ENCODE data around the gene TTC24. TPM values are rescaled to one million over a fixed set of nuclear protein-coding genes. Genes with fewer than 3 reads are reported as not detected.

TTC24 gene
- total RNA-seq, 1 donor from 2014 or later, result not detected

DNA sequence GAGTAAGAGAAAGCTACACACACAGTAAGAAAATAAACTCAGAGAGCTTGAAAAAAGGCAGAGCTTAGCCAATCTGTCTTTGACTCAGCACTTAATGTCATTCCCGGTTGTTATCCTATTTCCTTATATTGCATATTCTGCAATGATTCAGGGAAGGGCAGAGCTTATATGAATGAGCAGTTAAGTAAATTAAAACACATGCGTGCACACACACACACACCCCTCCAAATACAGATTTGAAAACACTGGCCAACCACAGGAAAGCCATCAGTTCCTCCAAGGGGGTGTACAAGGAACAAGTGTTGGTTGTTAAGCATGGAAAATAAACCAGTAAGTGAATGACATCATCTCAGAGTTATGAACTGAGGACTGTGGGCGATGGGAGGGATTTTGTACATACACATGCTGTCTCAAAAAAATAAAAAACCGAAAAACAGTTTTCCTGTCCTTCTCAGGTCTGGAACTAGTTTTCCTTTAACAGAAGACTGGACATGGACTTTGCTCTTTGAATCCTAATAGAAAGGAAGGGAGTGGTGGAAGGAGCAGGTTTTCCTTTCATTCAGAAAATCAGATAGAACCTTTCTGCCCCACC is 8.2 kb upstream of the TTC24 start:
- H3K4me1 ChIP-seq, result peaks cover 12% of the 10 kb centered on the region
- no peak for DNase-seq (ENCODE audit: extremely low spot score in 2 of 2)
- no peak overlapping the region for H3K27ac ChIP-seq
- TF ChIP-seq POLR2AphosphoS5 (IDR thresholded peaks at IDR 0.05; ENCODE audit: insufficient read depth in 1 of 2, low read depth in 1 of 2), result no peak
- TF ChIP-seq, protein P1, sequence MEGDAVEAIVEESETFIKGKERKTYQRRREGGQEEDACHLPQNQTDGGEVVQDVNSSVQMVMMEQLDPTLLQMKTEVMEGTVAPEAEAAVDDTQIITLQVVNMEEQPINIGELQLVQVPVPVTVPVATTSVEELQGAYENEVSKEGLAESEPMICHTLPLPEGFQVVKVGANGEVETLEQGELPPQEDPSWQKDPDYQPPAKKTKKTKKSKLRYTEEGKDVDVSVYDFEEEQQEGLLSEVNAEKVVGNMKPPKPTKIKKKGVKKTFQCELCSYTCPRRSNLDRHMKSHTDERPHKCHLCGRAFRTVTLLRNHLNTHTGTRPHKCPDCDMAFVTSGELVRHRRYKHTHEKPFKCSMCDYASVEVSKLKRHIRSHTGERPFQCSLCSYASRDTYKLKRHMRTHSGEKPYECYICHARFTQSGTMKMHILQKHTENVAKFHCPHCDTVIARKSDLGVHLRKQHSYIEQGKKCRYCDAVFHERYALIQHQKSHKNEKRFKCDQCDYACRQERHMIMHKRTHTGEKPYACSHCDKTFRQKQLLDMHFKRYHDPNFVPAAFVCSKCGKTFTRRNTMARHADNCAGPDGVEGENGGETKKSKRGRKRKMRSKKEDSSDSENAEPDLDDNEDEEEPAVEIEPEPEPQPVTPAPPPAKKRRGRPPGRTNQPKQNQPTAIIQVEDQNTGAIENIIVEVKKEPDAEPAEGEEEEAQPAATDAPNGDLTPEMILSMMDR (IDR thresholded peaks at IDR 0.05), result no peak
- TF ChIP-seq POLR2A (IDR thresholded peaks at IDR 0.05), result no peak
- intact Hi-C loops (cut with DNase I), result no loop called here
- H3K9me3 ChIP-seq, result no peaks in the 10 kb centered on the region
- H3K27me3 ChIP-seq, result no peaks in the 10 kb centered on the region
- no peak overlapping the region for H3K4me3 ChIP-seq
- H3K36me3 ChIP-seq, result no peaks in the 10 kb centered on the region

DNA sequence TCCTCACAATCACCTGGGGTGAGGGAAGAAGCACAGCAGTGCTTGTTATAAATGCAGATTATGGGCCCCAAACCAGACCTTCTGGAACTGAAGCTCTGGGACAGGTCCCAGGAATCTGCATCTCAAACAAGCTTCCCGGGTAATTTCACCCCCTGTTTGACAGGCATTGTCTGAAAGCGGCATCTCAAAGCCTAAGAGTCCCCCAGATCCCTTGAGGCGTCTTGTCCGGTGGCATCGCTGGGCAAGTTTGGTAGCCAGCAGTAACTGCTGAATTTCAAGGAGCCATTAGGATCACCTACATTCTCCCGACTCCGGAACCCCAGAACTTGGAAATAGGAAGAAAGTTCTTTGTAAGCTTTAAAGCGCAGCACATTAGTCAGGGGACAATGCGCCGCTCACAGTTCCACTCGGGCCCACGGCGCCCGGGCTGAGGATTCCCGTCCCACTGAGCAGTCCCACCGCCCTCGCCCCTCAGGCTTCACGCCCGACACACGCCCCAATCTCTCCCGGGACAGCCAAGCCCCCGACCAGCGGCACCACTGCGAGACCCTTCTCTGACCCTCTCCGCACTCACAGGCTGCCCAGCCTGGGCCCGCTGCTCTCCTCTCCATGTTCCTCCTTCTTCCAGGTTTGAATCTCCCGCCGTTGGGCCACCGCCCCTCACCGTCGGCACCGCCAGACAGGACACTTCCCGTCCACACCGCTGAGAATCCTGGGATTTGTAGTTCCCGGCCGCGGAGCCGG is 7.4 kb upstream of the TTC24 start, which contains the start of gene IQGAP3:
Gene IQGAP3 (minus strand): TSS at position 647 of the 744 bp plus-strand sequence. CDS start 36 bp downstream, at position 611.
- no peaks in the 10 kb centered on the region for H3K27me3 ChIP-seq
- H3K4me1 ChIP-seq, result peaks cover 12% of the 10 kb centered on the region
- no peaks in the 10 kb centered on the region for H3K9me3 ChIP-seq
- peak within 1 kb of the TSS; percentile 35 to 45 for H3K4me3 ChIP-seq
- TF ChIP-seq POLR2AphosphoS5 (IDR thresholded peaks at IDR 0.05; ENCODE audit: insufficient read depth in 1 of 2, low read depth in 1 of 2), result peak; percentile 65 to 74
- TF ChIP-seq, protein P1 (IDR thresholded peaks at IDR 0.05), result no peak
- no peak for DNase-seq (ENCODE audit: extremely low spot score in 2 of 2)
- intact Hi-C loops (cut with DNase I), result no loop called here
- no peaks in the 10 kb centered on the region for H3K36me3 ChIP-seq
- H3K27ac ChIP-seq, result no peak within 1 kb of the TSS

DNA sequence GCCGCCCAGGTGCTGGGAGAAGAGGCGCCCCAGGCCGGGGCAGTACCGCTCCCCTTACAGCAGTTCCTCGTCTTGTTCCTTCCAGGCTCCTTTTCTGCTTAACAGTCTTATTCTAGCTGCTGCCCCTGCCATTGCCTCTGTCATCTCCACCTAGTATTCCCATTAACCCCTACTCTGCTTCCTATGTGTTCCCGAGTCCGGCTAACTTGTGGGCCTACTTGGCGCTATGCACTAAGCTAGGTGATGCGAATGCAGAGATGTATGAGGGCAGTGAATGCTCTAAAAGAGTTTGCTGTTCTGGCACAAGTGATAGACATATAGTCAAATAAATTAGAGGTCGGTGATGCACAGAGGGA is 6.9 kb upstream of the TTC24 start:
- H3K9me3 ChIP-seq, result no peaks in the 10 kb centered on the region
- H3K27ac ChIP-seq, result no peak overlapping the region
- no peak for DNase-seq (ENCODE audit: extremely low spot score in 2 of 2)
- H3K4me3 ChIP-seq, result peak overlapping the region; percentile 35 to 45
- no peaks in the 10 kb centered on the region for H3K27me3 ChIP-seq
- peaks cover 12% of the 10 kb centered on the region for H3K4me1 ChIP-seq
- no peak for TF ChIP-seq POLR2A (IDR thresholded peaks at IDR 0.05)
- TF ChIP-seq, protein P1 (IDR thresholded peaks at IDR 0.05), result no peak
- no peak for TF ChIP-seq POLR2AphosphoS5 (IDR thresholded peaks at IDR 0.05; ENCODE audit: insufficient read depth in 1 of 2, low read depth in 1 of 2)
- H3K36me3 ChIP-seq, result no peaks in the 10 kb centered on the region
- intact Hi-C loops (cut with DNase I), result no loop called here

DNA sequence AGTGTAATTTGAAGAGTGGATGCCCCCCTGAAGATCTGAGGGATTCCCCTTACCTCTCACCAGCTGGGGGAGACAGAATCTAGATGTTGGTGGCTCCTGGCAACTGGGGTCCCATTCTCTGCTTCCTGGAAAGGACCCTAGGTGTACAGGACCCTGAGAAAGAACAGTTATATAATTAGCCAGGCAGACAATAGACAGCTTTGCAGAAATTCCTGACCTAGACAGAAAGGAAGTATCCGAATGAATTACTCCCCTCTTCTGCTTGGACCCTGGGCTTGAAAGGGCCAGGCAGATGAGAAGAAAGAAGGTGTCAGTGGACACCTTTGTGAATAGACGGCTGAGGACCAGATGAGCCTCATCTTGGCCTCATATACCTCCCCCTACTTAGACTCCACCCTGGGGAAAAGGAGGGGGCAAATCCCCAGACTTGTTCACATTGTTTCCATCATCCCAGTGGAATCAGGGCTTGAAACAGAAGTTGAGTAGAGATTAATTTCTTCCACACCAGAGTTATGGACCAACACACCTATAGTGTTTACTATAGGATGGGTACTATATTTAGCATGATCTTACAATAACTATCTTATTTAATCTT is 5.4 kb upstream of the TTC24 start:
- TF ChIP-seq, protein P1 (IDR thresholded peaks at IDR 0.05), result no peak
- TF ChIP-seq POLR2A (IDR thresholded peaks at IDR 0.05) (no peak), POLR2AphosphoS5 (IDR thresholded peaks at IDR 0.05; ENCODE audit: insufficient read depth in 1 of 2, low read depth in 1 of 2) (no peak)
- no peak for DNase-seq (ENCODE audit: extremely low spot score in 2 of 2)
- intact Hi-C loops (cut with DNase I), result no loop called here
- Histone ChIP-seq H3K27ac (no peak overlapping the region), H3K4me3 (no peak overlapping the region), H3K27me3 (no peaks in the 10 kb centered on the region), H3K9me3 (no peaks in the 10 kb centered on the region), H3K4me1 (peaks cover 12% of the 10 kb centered on the region), H3K36me3 (no peaks in the 10 kb centered on the region)

DNA sequence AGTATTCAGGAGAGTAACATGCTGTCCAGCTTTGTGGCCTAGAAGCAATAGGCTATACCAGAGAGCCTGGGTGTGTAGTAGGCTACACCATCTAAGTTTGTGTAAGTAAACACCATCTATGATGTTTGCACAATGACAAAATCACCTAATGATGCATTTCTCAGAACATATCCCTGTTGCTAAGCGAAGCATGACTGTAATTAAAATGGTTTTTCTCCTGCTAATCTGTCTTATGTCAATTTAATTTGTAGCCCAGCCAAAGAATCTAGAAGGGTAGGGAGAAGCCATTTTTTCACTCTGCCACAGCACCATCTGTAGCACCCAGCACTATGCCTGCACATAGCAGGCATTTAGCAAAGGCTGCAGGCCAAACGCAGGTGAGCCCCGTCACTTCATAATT is 2.0 kb upstream of the TTC24 start:
- H3K4me3 ChIP-seq, result no peak overlapping the region
- DNase-seq (ENCODE audit: extremely low spot score in 2 of 2), result no peak
- intact Hi-C loops (cut with DNase I), result no loop called here

More for the DNA sequence above, 2.0 kb upstream of the TTC24 start:
- H3K9me3 ChIP-seq, result no peaks in the 10 kb centered on the region
- H3K36me3 ChIP-seq, result no peaks in the 10 kb centered on the region
- TF ChIP-seq, protein P1 (IDR thresholded peaks at IDR 0.05), result no peak
- TF ChIP-seq POLR2A (IDR thresholded peaks at IDR 0.05) (no peak), POLR2AphosphoS5 (IDR thresholded peaks at IDR 0.05; ENCODE audit: insufficient read depth in 1 of 2, low read depth in 1 of 2) (no peak)
- peaks cover 3% of the 10 kb centered on the region for H3K4me1 ChIP-seq
- H3K27ac ChIP-seq, result no peak overlapping the region
- no peaks in the 10 kb centered on the region for H3K27me3 ChIP-seq
